ENCODE results near the gene HADHA. TPM values are rescaled to one million over a fixed set of nuclear protein-coding genes. Genes with fewer than 3 reads are reported as not detected.

HADHA gene
- total RNA-seq, 1 donor from 2014 or later, result 118 TPM

- Histone ChIP-seq H3K9me3 (no peaks in the 10 kb centered on the region), H3K27me3 (no peaks in the 10 kb centered on the region), H3K27ac (no peak overlapping the region), H3K4me1 (no peaks in the 10 kb centered on the region), H3K36me3 (peaks cover 97% of the 10 kb centered on the region), H3K4me3 (no peak overlapping the region)
- DNase-seq (no peak), ATAC-seq (no peak)
- TF ChIP-seq CTCF (IDR thresholded peaks at IDR 0.05), result no peak
- intact Hi-C loops (cut with DNase I), result no loop called here
Observed at GRCh38 chr2:26283606-26284005, 39.2 kb upstream of the HADHA start.

GRCh38 chr2:26281226-26281625 is 36.8 kb upstream of the HADHA start:
- Histone ChIP-seq H3K27ac (no peak overlapping the region), H3K9me3 (no peaks in the 10 kb centered on the region), H3K4me3 (no peak overlapping the region), H3K4me1 (no peaks in the 10 kb centered on the region), H3K27me3 (no peaks in the 10 kb centered on the region), H3K36me3 (peaks cover 97% of the 10 kb centered on the region)
- ATAC-seq (no peak), DNase-seq (no peak)
- intact Hi-C loops (cut with DNase I), result no loop called here
- TF ChIP-seq CTCF (IDR thresholded peaks at IDR 0.05), result no peak

- H3K27ac ChIP-seq, result no peak overlapping the region
- no peak for ATAC-seq
- no peaks in the 10 kb centered on the region for H3K27me3 ChIP-seq
- H3K9me3 ChIP-seq, result no peaks in the 10 kb centered on the region
- TF ChIP-seq CTCF (IDR thresholded peaks at IDR 0.05), result no peak
- peaks cover 9% of the 10 kb centered on the region for H3K4me1 ChIP-seq
- H3K36me3 ChIP-seq, result peaks cover 94% of the 10 kb centered on the region
- no peak for DNase-seq
- no peak overlapping the region for H3K4me3 ChIP-seq
- intact Hi-C loops (cut with DNase I), result no loop called here
Observed at GRCh38 chr2:26279886-26280285, 35.5 kb upstream of the HADHA start.

GRCh38 chr2:26276484-26277227 is 32.2 kb upstream of the HADHA start:
- peaks cover 64% of the 10 kb centered on the region for H3K36me3 ChIP-seq
- no peak overlapping the region for H3K27ac ChIP-seq
- H3K27me3 ChIP-seq, result no peaks in the 10 kb centered on the region
- no peak overlapping the region for H3K4me3 ChIP-seq
- H3K9me3 ChIP-seq, result no peaks in the 10 kb centered on the region
- no peak for TF ChIP-seq CTCF (IDR thresholded peaks at IDR 0.05)
- ATAC-seq (no peak), DNase-seq (no peak)
- intact Hi-C loops (cut with DNase I), result no loop called here
- peaks cover 32% of the 10 kb centered on the region for H3K4me1 ChIP-seq

- no peaks in the 10 kb centered on the region for H3K9me3 ChIP-seq
- H3K27me3 ChIP-seq, result no peaks in the 10 kb centered on the region
- H3K36me3 ChIP-seq, result peaks cover 38% of the 10 kb centered on the region
- no peak overlapping the region for H3K4me3 ChIP-seq
- intact Hi-C loops (cut with DNase I), result no loop called here
- ATAC-seq, result peak; percentile 88
- peaks cover 32% of the 10 kb centered on the region for H3K4me1 ChIP-seq
- no peak for TF ChIP-seq CTCF (IDR thresholded peaks at IDR 0.05)
- no peak for DNase-seq
- H3K27ac ChIP-seq, result peak overlapping the region; percentile 63
Observed at GRCh38 chr2:26274058-26274613, 29.7 kb upstream of the HADHA start.

Measured in upper lobe of right lung (tissue), 1 donor.